Right lobe of liver (tissue), 6 donors: ENCODE data around the gene BTBD16. TPM values are rescaled to one million over a fixed set of nuclear protein-coding genes. Genes with fewer than 3 reads are reported as not detected.

Source experiments
- ATAC-seq, 4 donors: fragments of 200-7000 bp; cut with Tn5 transposase; one replicate each; pipeline ENCODE4 v1.9.1; 2020; ENCODE audit warnings: mild to moderate bottlenecking in 4 of 4, moderate library complexity in 4 of 4
- DNase-seq, 3 donors: peaks; one replicate each; pipeline ENCODE4 v3.0.0-alpha.2; 2020
- H3K27ac ChIP-seq, 3 donors: fragments of 200-600 bp; one replicate each; pipeline ENCODE4 v1.8.0; 2022
- H3K27me3 ChIP-seq, 2 donors: fragments of 200-600 bp; one replicate each; pipeline ENCODE4 v1.8.0; 2022
- H3K36me3 ChIP-seq, 4 donors: fragments of 200-600 bp; sonication (generic) in 1 of 4; one replicate each; pipeline versions ENCODE4 v1.5.1 to v1.8.0; 2017 to 2022; ENCODE audit warnings: control low read depth in 1 of 4
- H3K4me1 ChIP-seq, 4 donors: fragments of 200-600 bp; sonication (generic) in 1 of 4; one replicate each; pipeline versions ENCODE4 v1.5.1 to v1.8.0; 2017 to 2022; ENCODE audit warnings: control low read depth in 1 of 4
- H3K4me3 ChIP-seq, 3 donors: fragments of 200-600 bp; one replicate each; pipeline ENCODE4 v1.8.0; 2022
- H3K9me3 ChIP-seq, 4 donors: fragments of 200-600 bp; sonication (generic) in 1 of 4; one replicate each; pipeline versions ENCODE4 v1.5.1 to v1.8.0; 2017 to 2022; ENCODE audit warnings: control low read depth in 1 of 4
- POLR2A ChIP-seq: fragments of 450-650 bp; IDR thresholded peaks from one replicate; pipeline ENCODE4 v1.6.1; 2017; ENCODE audit warnings: antibody characterized with exemption, mild to moderate bottlenecking
- WGBS: methylation state at CpG from one replicate; pipeline ENCODE4 v1.1.6; 2018; ENCODE audit warnings: low coverage, low lambda C conversion rate; ENCODE audit not compliant: insufficient coverage; ENCODE audit errors: missing lambda C conversion rate; 5-methylcytosine and 5-hydroxymethylcytosine counted together
- intact Hi-C, 2 donors: fragments of 100-400 bp; cut with DNase I; formaldehyde crosslinking; loops; one replicate each; pipeline versions ENCODE4 v1.11.2 to v1.14.1; 2022
- total RNA-seq, 6 experiments: library from RNA; depleted of rRNA in 2 of 6; stranded (reverse); fragments of >200 nt in 2 of 6; fragmentation: NEBNext Ultra II Directional in 3 of 6; extraction: Animal tissue kit (Norgen Biotek cat#: 25700) in 3 of 6; gene quantifications; one replicate each; pipeline versions ENCODE4 v1.1.0 to v1.2.4, GENCODE V29; 2016 to 2023
- TF ChIP-seq, protein P1 (sequence below), 4 donors: fragments of 200-600 bp in 3 of 4; fragments of 450-650 bp in 1 of 4; IDR thresholded peaks; one replicate each; pipeline versions ENCODE4 v1.5.1 to v1.8.0; 2016 to 2022; ENCODE audit warnings: antibody characterized with exemption in 4 of 4, mild to moderate bottlenecking in 2 of 4
- donor health status: DM: no; HTN: yes; CAD: no.
- donor health status: DM: no; HTN: no; CAD: no.
- donor health status: DM: no; HTN: no; CAD: no.
- donor health status: DM: no; HTN: yes; CAD: no.
- donor health status: DM: no; HTN: yes; CAD: no.

Gene BTBD16
- total RNA-seq, 6 experiments from 2014 or later: 0.98 to 3.0 (median 2.0) TPM

DNA sequence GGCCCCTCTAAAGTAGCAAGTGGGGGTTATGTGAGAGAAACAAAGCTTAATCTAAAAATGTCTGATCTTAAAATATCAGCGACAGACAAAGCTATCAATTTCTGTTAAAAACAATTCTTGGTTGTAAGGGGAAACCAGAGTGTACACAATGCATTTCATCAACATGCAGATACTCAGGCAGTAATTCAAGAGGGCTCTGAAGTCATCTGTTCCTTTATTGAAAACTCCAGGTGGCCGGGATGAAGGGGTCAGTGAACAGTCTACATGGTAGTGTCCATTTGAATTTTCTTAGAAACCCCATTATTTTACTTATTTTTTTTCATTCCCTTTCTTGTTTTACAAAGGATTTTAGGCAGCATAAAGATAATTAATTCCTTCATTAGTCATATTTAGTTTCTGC is 36.7 kb upstream of the BTBD16 start:
- H3K36me3 ChIP-seq: peaks cover 0 to 10% (median 4%) of the 10 kb centered on the region in 4 donors
- H3K4me1 ChIP-seq: no peaks in the 10 kb centered on the region
- TF ChIP-seq, protein P1, sequence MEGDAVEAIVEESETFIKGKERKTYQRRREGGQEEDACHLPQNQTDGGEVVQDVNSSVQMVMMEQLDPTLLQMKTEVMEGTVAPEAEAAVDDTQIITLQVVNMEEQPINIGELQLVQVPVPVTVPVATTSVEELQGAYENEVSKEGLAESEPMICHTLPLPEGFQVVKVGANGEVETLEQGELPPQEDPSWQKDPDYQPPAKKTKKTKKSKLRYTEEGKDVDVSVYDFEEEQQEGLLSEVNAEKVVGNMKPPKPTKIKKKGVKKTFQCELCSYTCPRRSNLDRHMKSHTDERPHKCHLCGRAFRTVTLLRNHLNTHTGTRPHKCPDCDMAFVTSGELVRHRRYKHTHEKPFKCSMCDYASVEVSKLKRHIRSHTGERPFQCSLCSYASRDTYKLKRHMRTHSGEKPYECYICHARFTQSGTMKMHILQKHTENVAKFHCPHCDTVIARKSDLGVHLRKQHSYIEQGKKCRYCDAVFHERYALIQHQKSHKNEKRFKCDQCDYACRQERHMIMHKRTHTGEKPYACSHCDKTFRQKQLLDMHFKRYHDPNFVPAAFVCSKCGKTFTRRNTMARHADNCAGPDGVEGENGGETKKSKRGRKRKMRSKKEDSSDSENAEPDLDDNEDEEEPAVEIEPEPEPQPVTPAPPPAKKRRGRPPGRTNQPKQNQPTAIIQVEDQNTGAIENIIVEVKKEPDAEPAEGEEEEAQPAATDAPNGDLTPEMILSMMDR (IDR thresholded peaks at IDR 0.05): no peak
- no peak for TF ChIP-seq POLR2A
- H3K4me3 ChIP-seq: no peak overlapping the region
- intact Hi-C loops: no loop called here
- H3K27me3 ChIP-seq: no peaks in the 10 kb centered on the region
- no peaks in the 10 kb centered on the region for H3K9me3 ChIP-seq
- ATAC-seq (no peak), DNase-seq (no peak)
- 92% methylated on average over 2 of the region's 2 CpGs for WGBS
- H3K27ac ChIP-seq: no peak overlapping the region

GRCh38 chr10:122236690-122237306 is 34.3 kb upstream of the BTBD16 start:
- no peak overlapping the region for H3K27ac ChIP-seq
- ATAC-seq (no peak), DNase-seq (no peak)
- no peaks in the 10 kb centered on the region for H3K27me3 ChIP-seq
- 100% methylated on average over 3 of the region's 5 CpGs for WGBS
- intact Hi-C loops: no loop called here
- no peak overlapping the region for H3K4me3 ChIP-seq
- no peaks in the 10 kb centered on the region for H3K4me1 ChIP-seq
- TF ChIP-seq, protein P1 (IDR thresholded peaks at IDR 0.05): no peak
- TF ChIP-seq POLR2A: no peak
- no peaks in the 10 kb centered on the region for H3K9me3 ChIP-seq
- peaks cover 0 to 19% (median 4%) of the 10 kb centered on the region in 4 donors for H3K36me3 ChIP-seq

GRCh38 chr10:122237331-122237990 is 33.6 kb upstream of the BTBD16 start:
- H3K27ac ChIP-seq: no peak overlapping the region
- no peak for ATAC-seq
- intact Hi-C loops: no loop called here

DNA sequence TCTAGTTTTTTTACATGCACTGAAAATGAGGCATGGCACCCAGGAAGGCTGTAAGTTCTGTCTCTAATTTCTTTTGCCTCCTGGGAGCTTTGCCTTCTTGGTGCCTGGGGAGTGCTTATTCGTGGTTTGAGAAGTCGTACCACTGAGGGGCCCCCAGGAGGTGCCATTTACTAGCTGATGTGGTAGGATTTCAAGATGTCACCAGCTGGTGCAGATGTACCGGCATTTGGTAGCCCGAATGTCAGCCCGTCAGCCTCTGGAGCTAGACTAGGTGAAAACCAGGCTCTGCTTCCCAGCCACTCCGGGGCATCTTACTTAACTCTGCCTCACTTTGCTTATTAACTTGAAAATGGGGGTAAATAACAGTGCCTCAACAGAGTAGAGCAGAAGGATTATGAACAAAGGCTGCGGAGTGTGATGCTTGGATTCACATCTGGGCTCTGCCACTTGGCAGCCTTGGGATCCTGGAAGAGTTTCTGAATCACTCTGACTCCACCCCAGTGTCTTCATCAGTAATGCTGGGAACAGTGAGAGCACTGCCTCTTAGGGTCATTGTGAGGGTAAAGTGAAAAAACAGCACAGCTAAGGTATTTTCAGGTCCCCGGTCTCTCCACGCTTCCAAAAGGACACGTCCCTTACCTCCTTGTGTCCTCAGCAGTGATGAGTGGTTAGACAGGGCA is 31.4 kb upstream of the BTBD16 start:
- H3K9me3 ChIP-seq: no peaks in the 10 kb centered on the region
- intact Hi-C loops: no loop called here
- ATAC-seq (no peak), DNase-seq (no peak)
- no peaks in the 10 kb centered on the region for H3K27me3 ChIP-seq
- 96% methylated on average over 6 of the region's 10 CpGs for WGBS
- H3K4me3 ChIP-seq: no peak overlapping the region
- H3K4me1 ChIP-seq: no peaks in the 10 kb centered on the region
- peaks cover 0 to 29% (median 4%) of the 10 kb centered on the region in 4 donors for H3K36me3 ChIP-seq
- H3K27ac ChIP-seq: no peak overlapping the region
- no peak for TF ChIP-seq POLR2A
- TF ChIP-seq, protein P1 (IDR thresholded peaks at IDR 0.05): no peak

More at GRCh38 chr10:122237331-122237990, 33.6 kb upstream of the BTBD16 start:
- 85% methylated on average over 17 of the region's 17 CpGs for WGBS
- no peak overlapping the region for H3K4me3 ChIP-seq
- no peaks in the 10 kb centered on the region for H3K27me3 ChIP-seq
- peaks cover 0 to 25% (median 4%) of the 10 kb centered on the region in 4 donors for H3K36me3 ChIP-seq
- no peak for DNase-seq
- H3K4me1 ChIP-seq: no peaks in the 10 kb centered on the region
- TF ChIP-seq, protein P1 (IDR thresholded peaks at IDR 0.05): no peak
- no peak for TF ChIP-seq POLR2A
- H3K9me3 ChIP-seq: no peaks in the 10 kb centered on the region
